Central memory CD4-positive, alpha-beta T cell (primary cell): ENCODE measurements around the gene ANKRD26.

ENCODE experiments used
- DNase-seq: peaks from one replicate; pipeline ENCODE4 v3.0.0; 2022

The ANKRD26 gene

DNA sequence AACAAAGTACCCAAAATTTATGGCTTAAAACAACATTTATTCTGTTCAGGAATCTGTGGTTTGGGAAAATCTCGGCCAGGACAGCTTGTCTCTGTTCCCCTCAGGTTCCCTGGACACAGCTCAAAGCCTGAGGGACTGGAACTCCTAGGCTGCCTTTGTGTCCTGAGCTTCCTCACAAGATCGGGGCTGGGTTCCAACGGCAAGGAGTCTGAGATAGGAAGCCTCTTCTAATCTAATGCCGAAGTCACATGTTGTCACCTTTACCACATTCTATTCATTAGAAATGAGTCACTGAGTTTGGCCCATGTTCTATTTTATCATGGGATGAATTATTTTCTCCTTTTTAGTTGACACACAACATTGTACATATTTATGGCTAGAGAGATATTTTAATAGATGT, 80.5 kb downstream of the ANKRD26 start:
- no peak for DNase-seq

DNA sequence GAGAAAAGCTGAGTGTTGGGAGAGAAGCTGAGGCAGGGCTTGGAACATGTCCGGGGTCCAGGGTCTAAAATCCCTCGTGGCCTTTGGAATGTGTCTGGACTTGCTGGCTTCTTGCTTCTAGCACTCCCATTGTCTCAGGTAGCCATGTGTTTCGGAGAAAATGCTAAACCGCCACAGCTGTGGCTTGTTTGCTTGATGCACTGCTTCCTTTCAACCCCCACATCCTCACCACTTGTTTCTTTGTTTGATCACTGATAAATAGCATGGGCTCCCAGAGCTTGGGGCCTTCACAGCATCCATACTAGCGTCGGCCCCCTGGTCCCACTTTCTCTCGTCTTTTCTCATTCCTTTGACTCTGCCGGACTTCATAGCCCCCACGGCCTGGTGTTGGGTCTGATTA, 102.7 kb downstream of the ANKRD26 start:
- DNase-seq, result peak; percentile 5

DNA sequence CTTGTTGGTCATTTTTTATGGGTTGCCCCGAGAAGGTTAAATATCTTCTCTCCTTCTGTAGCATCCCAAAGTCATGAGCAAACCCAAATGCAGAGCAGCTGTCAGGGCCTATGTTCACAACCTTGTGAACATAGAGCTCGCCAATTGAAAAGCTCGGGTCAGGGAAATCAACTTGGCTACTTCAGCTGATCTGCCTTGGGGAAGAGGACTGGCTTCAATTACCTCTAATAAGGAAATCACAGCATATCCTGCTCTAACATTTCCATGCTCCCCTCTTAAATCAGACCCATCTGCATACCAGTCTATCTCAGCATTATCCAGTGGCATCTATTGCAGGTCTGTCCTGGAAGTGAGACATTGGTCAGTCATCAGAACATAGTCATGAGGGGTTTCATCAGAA, 105.6 kb downstream of the ANKRD26 start:
- no peak for DNase-seq

- no peak for DNase-seq
Observed at GRCh38 chr10:26987851-26988250, 112.4 kb downstream of the ANKRD26 start.

DNA sequence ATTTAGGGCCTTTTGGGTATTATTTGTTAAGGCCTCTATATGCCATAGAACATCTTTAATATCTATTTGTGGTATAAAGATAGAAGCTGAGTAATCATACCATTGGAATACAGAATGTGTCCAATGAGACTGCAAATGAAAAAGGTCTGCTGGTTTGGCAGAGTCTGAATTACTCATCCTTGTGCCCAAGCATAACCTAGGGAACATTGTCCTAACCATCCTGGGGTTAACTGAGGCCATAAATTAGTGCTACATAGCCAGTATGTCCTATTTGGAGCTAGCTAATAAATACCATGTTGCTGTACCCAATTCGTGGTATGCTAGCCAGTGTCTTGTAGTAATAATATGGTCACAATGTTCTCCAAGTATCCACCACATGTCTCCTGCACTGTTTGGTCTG, 117.1 kb downstream of the ANKRD26 start:
- DNase-seq, result no peak

DNA sequence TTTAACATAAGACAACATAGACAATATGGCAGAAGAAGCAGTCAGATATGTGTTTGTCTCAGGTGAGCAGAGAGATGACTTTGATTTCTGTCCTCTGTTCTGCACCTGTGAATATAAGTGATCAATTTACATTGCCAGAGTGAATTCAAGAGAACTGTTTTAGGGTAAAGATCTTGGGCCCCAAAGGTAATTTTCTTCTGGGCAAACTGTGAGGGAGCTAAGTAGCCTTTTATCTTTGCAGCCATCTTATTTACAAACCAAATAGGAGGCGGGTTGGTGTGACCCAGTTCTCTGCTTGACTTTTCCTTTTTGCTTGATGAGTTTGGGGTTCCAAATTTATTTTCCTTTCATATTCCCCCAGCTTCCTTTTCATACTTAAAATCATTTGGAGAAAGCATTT, 118.2 kb downstream of the ANKRD26 start:
- no peak for DNase-seq

GRCh38 chr10:26981232-26981824, 119.0 kb downstream of the ANKRD26 start:
- DNase-seq, result no peak

DNA sequence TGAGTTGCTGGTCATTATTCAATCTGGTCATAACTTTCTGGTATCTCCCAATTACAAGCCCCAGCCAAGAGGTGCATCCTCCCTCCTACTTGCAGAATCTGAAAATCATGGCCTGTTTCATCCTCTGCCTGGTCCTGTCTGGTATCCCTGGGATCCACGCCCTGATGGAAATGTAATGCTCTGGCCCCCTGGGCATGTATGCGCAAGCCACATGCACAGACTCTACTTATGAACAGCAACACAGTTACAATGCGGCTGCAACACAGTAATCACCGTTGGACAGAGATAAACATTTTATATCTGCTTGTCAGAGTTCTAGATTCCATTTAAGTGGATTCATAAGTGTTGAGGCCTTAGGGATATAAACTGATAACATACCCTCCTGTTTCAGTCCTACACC, 121.8 kb downstream of the ANKRD26 start:
- DNase-seq, result no peak

DNA sequence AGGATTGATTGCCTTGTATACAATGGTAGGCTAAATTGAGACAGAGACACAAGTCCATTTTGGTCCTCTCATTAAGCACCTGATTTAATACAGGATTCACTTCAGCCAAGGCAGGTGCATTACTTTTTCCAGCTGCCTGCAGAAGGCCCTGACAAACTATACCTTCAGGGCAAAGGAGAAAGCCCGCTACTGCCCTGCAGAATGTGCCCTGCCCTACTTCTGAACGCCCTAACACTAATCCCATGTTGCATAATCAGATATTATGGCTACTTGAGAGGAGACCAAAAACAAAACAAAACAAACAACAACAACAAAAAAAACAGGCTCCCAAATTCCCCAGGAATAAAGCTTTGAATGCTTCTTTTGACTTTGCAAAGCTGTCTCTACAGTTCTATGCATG, 122.7 kb downstream of the ANKRD26 start:
- DNase-seq, result no peak

DNA sequence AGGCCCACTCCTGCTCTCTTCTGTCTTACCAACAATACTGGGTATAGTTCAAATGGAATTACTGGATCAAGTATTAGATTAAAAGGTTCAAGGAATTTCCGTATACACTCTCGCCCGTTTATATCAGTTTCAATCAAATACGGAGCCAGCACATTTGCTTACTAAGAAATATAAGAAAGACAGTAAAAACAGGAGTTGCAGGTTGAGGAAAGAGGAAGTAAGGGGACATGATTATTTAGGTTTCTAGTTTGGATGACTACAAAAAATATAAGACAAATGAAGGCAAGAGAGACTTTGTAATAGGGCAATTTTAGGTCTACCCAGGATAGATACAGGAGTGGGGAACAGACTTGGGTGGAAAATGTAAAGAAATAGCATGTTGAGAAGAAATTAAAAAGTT, 129.6 kb downstream of the ANKRD26 start:
- no peak for DNase-seq

- DNase-seq, result no peak
Observed at GRCh38 chr10:26969145-26969926, 131.0 kb downstream of the ANKRD26 start.

- DNase-seq, result no peak
Observed at GRCh38 chr10:26962835-26963234, 137.5 kb downstream of the ANKRD26 start.

- no peak for DNase-seq
Observed at GRCh38 chr10:26960308-26960707, 140.0 kb downstream of the ANKRD26 start.

DNA sequence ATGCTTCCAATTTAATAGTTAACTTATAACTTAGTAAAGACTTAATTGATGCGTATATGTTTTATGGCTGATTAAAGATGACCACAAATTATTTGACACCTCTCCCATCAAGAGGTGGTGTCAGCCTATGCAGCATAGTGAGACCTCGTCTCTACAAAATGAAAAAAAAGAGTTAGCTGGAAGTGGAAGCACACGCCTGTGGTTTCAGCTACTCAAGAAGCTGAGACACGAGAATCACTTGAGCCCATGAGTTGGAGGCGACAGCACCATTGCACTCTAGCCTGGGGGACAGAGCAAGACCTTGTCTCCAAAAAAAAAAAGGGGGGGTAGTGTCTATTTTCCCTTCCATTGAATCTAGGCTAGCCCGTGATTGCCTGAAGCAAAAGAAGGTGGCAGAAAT, 140.5 kb downstream of the ANKRD26 start:
- DNase-seq, result no peak
